ENCODE measurements around the gene LTF. TPM values are rescaled to one million over a fixed set of nuclear protein-coding genes. Genes with fewer than 3 reads are reported as not detected.
"Not testable (repeated sequence)": the region's sequence is repeated elsewhere in the genome, so short reads cannot be mapped to it uniquely, and the experiment has no call there.

The LTF gene
- total RNA-seq, 6 experiments from 2014 or later, result 0.19 to 3.6 (median 2.0) TPM

DNA sequence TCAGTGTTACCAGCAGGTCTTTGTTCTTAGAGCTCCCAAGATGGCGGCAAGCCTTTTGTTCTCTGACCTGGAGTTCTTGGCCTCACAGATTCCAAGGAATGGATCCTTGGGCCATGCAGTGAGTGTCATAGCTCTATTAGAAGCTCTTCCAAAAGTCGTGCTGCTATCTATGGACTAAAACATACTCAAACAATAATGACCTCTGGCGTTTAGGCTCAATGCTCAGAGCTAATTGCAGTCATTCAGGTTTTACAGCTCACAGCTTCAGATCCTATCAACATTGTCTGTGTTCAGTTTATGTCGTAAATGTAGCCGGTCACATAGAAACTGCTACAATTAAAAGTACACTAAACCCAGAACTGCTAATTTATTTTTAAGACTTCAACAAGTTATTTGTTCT lies 35.5 kb downstream of the LTF start:
- no peak overlapping the region for H3K27ac ChIP-seq
- intact Hi-C loops (cut with DNase I), result no loop called here
- ATAC-seq, result no peak
- H3K4me1 ChIP-seq, result peaks cover 0 to 6% (median 0%) of the 10 kb centered on the region in 4 donors
- DNase-seq, result no peak
- TF ChIP-seq, protein P1, sequence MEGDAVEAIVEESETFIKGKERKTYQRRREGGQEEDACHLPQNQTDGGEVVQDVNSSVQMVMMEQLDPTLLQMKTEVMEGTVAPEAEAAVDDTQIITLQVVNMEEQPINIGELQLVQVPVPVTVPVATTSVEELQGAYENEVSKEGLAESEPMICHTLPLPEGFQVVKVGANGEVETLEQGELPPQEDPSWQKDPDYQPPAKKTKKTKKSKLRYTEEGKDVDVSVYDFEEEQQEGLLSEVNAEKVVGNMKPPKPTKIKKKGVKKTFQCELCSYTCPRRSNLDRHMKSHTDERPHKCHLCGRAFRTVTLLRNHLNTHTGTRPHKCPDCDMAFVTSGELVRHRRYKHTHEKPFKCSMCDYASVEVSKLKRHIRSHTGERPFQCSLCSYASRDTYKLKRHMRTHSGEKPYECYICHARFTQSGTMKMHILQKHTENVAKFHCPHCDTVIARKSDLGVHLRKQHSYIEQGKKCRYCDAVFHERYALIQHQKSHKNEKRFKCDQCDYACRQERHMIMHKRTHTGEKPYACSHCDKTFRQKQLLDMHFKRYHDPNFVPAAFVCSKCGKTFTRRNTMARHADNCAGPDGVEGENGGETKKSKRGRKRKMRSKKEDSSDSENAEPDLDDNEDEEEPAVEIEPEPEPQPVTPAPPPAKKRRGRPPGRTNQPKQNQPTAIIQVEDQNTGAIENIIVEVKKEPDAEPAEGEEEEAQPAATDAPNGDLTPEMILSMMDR (IDR thresholded peaks at IDR 0.05), result no peak
- no peak for TF ChIP-seq POLR2A (IDR thresholded peaks at IDR 0.05)
- H3K9me3 ChIP-seq, result no peaks in the 10 kb centered on the region
- no peak overlapping the region for H3K4me3 ChIP-seq
- WGBS (ENCODE audit: insufficient coverage, low coverage, low lambda C conversion rate, missing lambda C conversion rate), result 73% methylated on average over 3 of the region's 5 CpGs
- no peaks in the 10 kb centered on the region for H3K27me3 ChIP-seq
- H3K36me3 ChIP-seq, result no peaks in the 10 kb centered on the region

- TF ChIP-seq POLR2A (IDR thresholded peaks at IDR 0.05), result no peak
- TF ChIP-seq, protein P1 (IDR thresholded peaks at IDR 0.05), result no peak
- intact Hi-C loops (cut with DNase I), result no loop called here
- no peaks in the 10 kb centered on the region for H3K9me3 ChIP-seq
- DNase-seq (no peak), ATAC-seq (peak; percentile 65 to 85 (median 74))
- H3K27ac ChIP-seq, result peak overlapping the region in 1 of 3 donors; percentile 13
- H3K4me1 ChIP-seq, result peaks cover 0 to 6% (median 0%) of the 10 kb centered on the region in 4 donors
- H3K4me3 ChIP-seq, result no peak overlapping the region
- H3K36me3 ChIP-seq, result no peaks in the 10 kb centered on the region
- WGBS (ENCODE audit: insufficient coverage, low coverage, low lambda C conversion rate, missing lambda C conversion rate), result 37% methylated on average over 9 of the region's 10 CpGs
- H3K27me3 ChIP-seq, result no peaks in the 10 kb centered on the region
Measured at GRCh38 chr3:46427916-46428833, 36.5 kb downstream of the LTF start.

- H3K9me3 ChIP-seq; intact Hi-C loops (cut with DNase I); H3K27me3 ChIP-seq; H3K36me3 ChIP-seq; H3K4me3 ChIP-seq; H3K4me1 ChIP-seq; ATAC-seq; DNase-seq: not testable (repeated sequence)
- TF ChIP-seq, protein P1 (IDR thresholded peaks at IDR 0.05), result peak in 2 of 4 donors; percentile 13 to 16
- 66% methylated on average over 8 of the region's 8 CpGs for WGBS (ENCODE audit: insufficient coverage, low coverage, low lambda C conversion rate, missing lambda C conversion rate)
- peak overlapping the region in 1 of 3 donors; percentile 13 for H3K27ac ChIP-seq
Measured at GRCh38 chr3:46427404-46427803, 37.3 kb downstream of the LTF start.

GRCh38 chr3:46426476-46426875 lies 38.2 kb downstream of the LTF start:
- H3K27me3 ChIP-seq; intact Hi-C loops (cut with DNase I); H3K27ac ChIP-seq; ATAC-seq; H3K36me3 ChIP-seq; H3K4me3 ChIP-seq; H3K4me1 ChIP-seq; DNase-seq; H3K9me3 ChIP-seq: not testable (repeated sequence)
- 48% methylated on average over 2 of the region's 4 CpGs for WGBS (ENCODE audit: insufficient coverage, low coverage, low lambda C conversion rate, missing lambda C conversion rate)

DNA sequence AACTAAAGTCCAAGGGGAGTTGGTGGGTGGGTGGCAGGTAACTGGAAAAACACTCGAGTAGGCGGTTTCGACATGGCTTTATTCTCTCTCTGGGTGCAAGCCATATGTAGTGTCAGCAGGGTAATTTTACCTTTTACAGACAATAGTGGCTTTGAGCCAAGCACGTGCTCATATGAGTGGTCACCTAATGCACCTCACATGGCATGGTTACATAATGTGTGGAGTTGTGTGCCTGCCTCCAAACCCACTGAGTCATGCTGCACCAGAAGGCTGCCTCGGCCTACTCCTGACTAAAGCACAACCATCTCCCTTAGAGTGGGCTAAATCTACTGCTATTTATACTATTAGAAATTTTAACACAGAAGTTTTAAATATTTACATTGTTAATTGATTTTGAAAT lies 41.1 kb downstream of the LTF start:
- Histone ChIP-seq H3K4me3 (no peak overlapping the region), H3K36me3 (no peaks in the 10 kb centered on the region), H3K27me3 (no peaks in the 10 kb centered on the region), H3K4me1 (peaks cover 0 to 6% (median 0%) of the 10 kb centered on the region in 4 donors), H3K9me3 (no peaks in the 10 kb centered on the region), H3K27ac (no peak overlapping the region)
- ATAC-seq, result no peak
- DNase-seq, result no peak
- intact Hi-C loops (cut with DNase I), result no loop called here
- WGBS (ENCODE audit: insufficient coverage, low coverage, low lambda C conversion rate, missing lambda C conversion rate), result 78% methylated on average over 2 of the region's 5 CpGs
- no peak for TF ChIP-seq POLR2A (IDR thresholded peaks at IDR 0.05)
- TF ChIP-seq, protein P1 (IDR thresholded peaks at IDR 0.05), result no peak

Data from right lobe of liver (tissue), 6 donors.